GM12878 (cell line): ENCODE results near the gene REEP5. TPM values are rescaled to one million over a fixed set of nuclear protein-coding genes. Genes with fewer than 3 reads are reported as not detected.

Experiments used
- ATAC-seq: fragments of 200-7000 bp; cut with Tn5 transposase; 3 replicates; pipeline ENCODE4 v1.9.1; 2020; ENCODE audit warnings: mild to moderate bottlenecking, moderate library complexity
- BruUV-seq: library from RNA; stranded (reverse); fragments of 400-500 nt; replicated peaks from 2 replicates; lab custom pipeline; 2021; lab: Mats Ljungman, UMichigan
- CTCF ChIA-PET: fragments of 300-600 bp; sonication (Branson Sonifier 250); formaldehyde crosslinking; extraction: SDS; loops from one replicate; lab custom pipeline; 2021; ENCODE audit warnings: inconsistent platforms; lab: Yijun Ruan, JAX
- POLR2A ChIA-PET: fragments of 350-600 bp; formaldehyde crosslinking; extraction: SDS; loops from one replicate; lab custom pipeline; 2021; ENCODE audit warnings: inconsistent platforms; lab: Charles Lee
- RAD21 ChIA-PET: fragments of 300-600 bp; sonication (Branson Sonifier 250); formaldehyde crosslinking; loops from one replicate; lab custom pipeline; 2023; ENCODE audit warnings: antibody characterized with exemption; ENCODE audit not compliant: unreplicated experiment; lab: Charles Lee
- SMC1A ChIA-PET: fragments of 300-600 bp; sonication (Branson Sonifier 250); formaldehyde crosslinking; loops from one replicate; lab custom pipeline; 2023; ENCODE audit not compliant: unreplicated experiment, uncharacterized antibody; lab: Charles Lee
- DNase-seq: peaks from one replicate; pipeline ENCODE4 v3.0.0-alpha.2; 2011; ENCODE audit warnings: low read depth, low spot score
- FAIRE-seq: peaks from 3 replicates; lab custom pipeline; 2011; peaks lifted over from hg19 to GRCh38; lab: Jason Lieb, UNC
- H2AFZ ChIP-seq: 2 replicates; pipeline ENCODE4 v1.6.0; 2011; ENCODE audit warnings: low read depth, low read length, control low read depth; ENCODE audit not compliant: control insufficient read depth
- H3K27ac ChIP-seq: 2 replicates; pipeline ENCODE4 v1.5.1; 2011; ENCODE audit warnings: control low read depth; ENCODE audit not compliant: control insufficient read depth, insufficient read depth
- H3K27me3 ChIP-seq, 2 experiments: replicated peaks in 1 of 2; 2 replicates each; pipeline versions ENCODE4 v1.6.0 to v1.6.1; 2011; ENCODE audit warnings: low read length in 1 of 2; ENCODE audit not compliant: control insufficient read depth in 2 of 2, insufficient read depth in 2 of 2
- H3K36me3 ChIP-seq, 2 experiments: 2 replicates each; pipeline ENCODE4 v1.5.1; 2011; ENCODE audit warnings: low read length in 1 of 2; ENCODE audit not compliant: control insufficient read depth in 2 of 2, insufficient read depth in 2 of 2
- H3K4me1 ChIP-seq: 2 replicates; pipeline ENCODE4 v1.6.1; 2011; ENCODE audit warnings: mild to moderate bottlenecking, low read length, moderate library complexity, mixed read lengths; ENCODE audit not compliant: control insufficient read depth, insufficient read depth
- H3K4me2 ChIP-seq: 2 replicates; pipeline ENCODE4 v1.6.0; 2011; ENCODE audit warnings: control low read depth; ENCODE audit not compliant: control insufficient read depth, insufficient read depth
- H3K4me3 ChIP-seq: fragments of 200-600 bp; sonication (generic); 2 replicates; pipeline ENCODE4 v1.5.1; 2016
- H3K79me2 ChIP-seq: 2 replicates; pipeline ENCODE4 v1.6.0; 2011; ENCODE audit warnings: low read length; ENCODE audit not compliant: control insufficient read depth, insufficient read depth
- H3K9ac ChIP-seq: 2 replicates; pipeline ENCODE4 v1.8.0; 2011; ENCODE audit warnings: low read length, control low read depth, mixed read lengths; ENCODE audit not compliant: control insufficient read depth, insufficient read depth
- H3K9me3 ChIP-seq: replicated peaks from 3 replicates; pipeline ENCODE4 v1.5.1; 2011; ENCODE audit warnings: mild to moderate bottlenecking, low read length; ENCODE audit not compliant: control insufficient read depth, insufficient read depth
- H4K20me1 ChIP-seq: 2 replicates; pipeline ENCODE4 v1.6.0; 2011; ENCODE audit not compliant: control insufficient read depth, insufficient read depth
- CREB1 ChIP-seq: IDR thresholded peaks from 2 replicates; pipeline ENCODE4 v1.6.1; 2012; ENCODE audit warnings: low read depth, mild to moderate bottlenecking, inconsistent platforms
- LARP7 ChIP-seq: fragments of 450-650 bp; IDR thresholded peaks from 2 replicates; pipeline ENCODE4 v1.6.1; 2017; ENCODE audit warnings: mild to moderate bottlenecking
- NBN ChIP-seq: fragments of 450-650 bp; IDR thresholded peaks from 2 replicates; pipeline ENCODE4 v1.6.1; 2016
- POU2F2 ChIP-seq: IDR thresholded peaks from 3 replicates; pipeline ENCODE4 v1.6.1; 2011; ENCODE audit warnings: low read depth, mild to moderate bottlenecking, low read length, borderline replicate concordance
- RELA ChIP-seq: fragments of 450-650 bp; IDR thresholded peaks from 2 replicates; pipeline ENCODE4 v1.8.0; 2014; ENCODE audit warnings: borderline replicate concordance; ENCODE audit not compliant: partially characterized antibody
- SUZ12 ChIP-seq: fragments of 200-600 bp; sonication (generic); IDR thresholded peaks from one replicate; pipeline ENCODE4 v1.6.1; 2018; ENCODE audit warnings: antibody characterized with exemption, mild to moderate bottlenecking; ENCODE audit not compliant: unreplicated experiment
- TCF12 ChIP-seq: IDR thresholded peaks from 2 replicates; pipeline ENCODE4 v1.6.1; 2011; ENCODE audit warnings: low read depth, mild to moderate bottlenecking, low read length
- TCF3 ChIP-seq: IDR thresholded peaks from 2 replicates; pipeline ENCODE4 v1.6.1; 2012; ENCODE audit warnings: low read depth, mild to moderate bottlenecking, low read length, borderline replicate concordance; ENCODE audit not compliant: insufficient read depth
- WGBS: methylation state at CpG from one replicate; pipeline ENCODE4 v1.1.6; 2016; ENCODE audit warnings: low lambda C conversion rate; ENCODE audit not compliant: insufficient replicate concordance, insufficient coverage; ENCODE audit errors: missing lambda C conversion rate; 5-methylcytosine and 5-hydroxymethylcytosine counted together
- in situ Hi-C: fragments of 300-500 bp; cut with MboI; formaldehyde crosslinking; loops from 9 replicates; pipeline ENCODE4 v1.14.3; 2018; ENCODE audit warnings: mixed read lengths
- intact Hi-C: fragments of 100-400 bp; cut with micrococcal nuclease; formaldehyde crosslinking; loops from one replicate; pipeline ENCODE4 v1.14.2; 2022; ENCODE audit not compliant: unreplicated experiment
- polyA plus RNA-seq, 11 experiments: library from polyadenylated mRNA; depleted of rRNA in 4 of 11; unstranded in 6 of 11; stranded (reverse) in 5 of 11; fragments of >200 nt; fragmentation: Nextera tagmentation in 4 of 11; fragmentation: Illumina TruSeq in 1 of 11; extraction: Ambion mirVana in 4 of 11; extraction: Trizol in 1 of 11; gene quantifications; 1 replicate in 1 of 11; 2 replicates in 10 of 11; pipeline versions ENCODE4 v1.2.1 to v1.2.3, GENCODE V29; 2011 to 2016; ENCODE audit warnings: inconsistent platforms in 2 of 11, missing spikeins in 2 of 11, low read depth in 1 of 11
- total RNA-seq, 4 experiments: library from RNA; depleted of rRNA in 3 of 4; stranded (reverse); fragments of >200 nt in 3 of 4; fragmentation: Illumina TruSeq in 1 of 4; extraction: Trizol in 1 of 4; gene quantifications; 2 replicates each; pipeline versions ENCODE4 v1.2.1 to v1.2.3, GENCODE V29; 2013 to 2021
- TF ChIP-seq, protein P1 (sequence below): IDR thresholded peaks from 2 replicates; pipeline ENCODE4 v1.6.1; 2011; ENCODE audit warnings: low read depth, low read length, improper control_type of control experiment, borderline replicate concordance
- TF ChIP-seq, protein P2 (sequence below): IDR thresholded peaks from 2 replicates; pipeline ENCODE4 v1.6.1; 2012; ENCODE audit warnings: low read depth, low read length, improper control_type of control experiment
- TF ChIP-seq, protein P3 (sequence below): fragments of 450-650 bp; IDR thresholded peaks from 2 replicates; pipeline ENCODE4 v1.6.1; 2018; ENCODE audit warnings: mild to moderate bottlenecking, low read depth, moderate library complexity; ENCODE audit not compliant: partially characterized antibody

Gene REEP5
- total and polyA plus RNA-seq, 10 of the 15 experiments (the other 5 are each of a cell fraction or from before 2014, with no cell fraction given): 30.5 to 211 (median 113) TPM

DNA sequence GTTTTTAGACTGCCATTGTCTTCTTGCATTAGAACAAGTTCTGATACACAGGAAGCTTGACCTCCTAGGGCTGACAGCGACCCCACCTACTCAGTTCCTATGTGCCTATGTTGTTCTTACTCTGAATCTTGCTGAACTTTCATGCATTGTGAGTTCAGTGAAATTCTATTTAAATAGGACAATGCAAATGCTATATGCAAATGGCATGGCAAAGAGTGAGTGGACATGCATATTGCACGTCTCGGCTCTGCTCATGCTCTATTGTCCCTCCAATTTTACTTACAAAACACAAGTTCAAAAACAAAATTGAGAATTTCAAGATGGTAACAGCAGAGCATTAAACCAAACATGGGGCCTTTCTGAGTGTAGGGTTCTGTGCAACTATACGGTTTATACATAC, 49.2 kb upstream of the REEP5 start:
- Histone ChIP-seq H4K20me1 (no peaks in the 10 kb centered on the region), H3K36me3 (no peaks in the 10 kb centered on the region), H3K4me3 (no peak overlapping the region), H2AFZ (peak overlapping the region; percentile 28), H3K79me2 (no peaks in the 10 kb centered on the region), H3K9ac (no peak overlapping the region), H3K9me3 (no peaks in the 10 kb centered on the region; the same call in 2 of the 3 replicates), H3K27ac (no peak overlapping the region), H3K4me2 (peak overlapping the region; percentile 52), H3K27me3 (no peaks in the 10 kb centered on the region), H3K4me1 (peaks cover 24% of the 10 kb centered on the region)
- ChIA-PET POLR2A (no interaction called here), RAD21 (interaction anchor here (0.8 to 1.1 kb wide), 2 partner anchors 44 to 48 kb away, joined by 3 to 5 read pairs; no protein-coding TSS in a partner anchor), SMC1A (interaction anchor here (0.7 to 3.5 kb wide), 2 partner anchors 48 to 90 kb away, joined by 3 to 24 read pairs; no protein-coding TSS in a partner anchor), CTCF (interaction anchor here (0.7 to 1.9 kb wide), 2 partner anchors 41 to 50 kb away, joined by 3 to 6 read pairs; partner anchors contain the start of gene REEP5)
- DNase-seq (no peak), ATAC-seq (no peak), FAIRE-seq (no peak)
- WGBS: 44% methylated on average over 4 of the region's 4 CpGs
- BruUV-seq: no TSS peak
- intact Hi-C loops (no loop called here), in situ Hi-C loops (loop anchor here (25.0 kb wide), 1 partner anchor 1459 kb away; the partner anchor contains the start of gene STARD4)
- TF ChIP-seq, protein P1, sequence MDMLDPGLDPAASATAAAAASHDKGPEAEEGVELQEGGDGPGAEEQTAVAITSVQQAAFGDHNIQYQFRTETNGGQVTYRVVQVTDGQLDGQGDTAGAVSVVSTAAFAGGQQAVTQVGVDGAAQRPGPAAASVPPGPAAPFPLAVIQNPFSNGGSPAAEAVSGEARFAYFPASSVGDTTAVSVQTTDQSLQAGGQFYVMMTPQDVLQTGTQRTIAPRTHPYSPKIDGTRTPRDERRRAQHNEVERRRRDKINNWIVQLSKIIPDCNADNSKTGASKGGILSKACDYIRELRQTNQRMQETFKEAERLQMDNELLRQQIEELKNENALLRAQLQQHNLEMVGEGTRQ: no peak
- TF ChIP-seq POU2F2: peak; percentile 85; the same call in 1 of the 3 replicates

DNA sequence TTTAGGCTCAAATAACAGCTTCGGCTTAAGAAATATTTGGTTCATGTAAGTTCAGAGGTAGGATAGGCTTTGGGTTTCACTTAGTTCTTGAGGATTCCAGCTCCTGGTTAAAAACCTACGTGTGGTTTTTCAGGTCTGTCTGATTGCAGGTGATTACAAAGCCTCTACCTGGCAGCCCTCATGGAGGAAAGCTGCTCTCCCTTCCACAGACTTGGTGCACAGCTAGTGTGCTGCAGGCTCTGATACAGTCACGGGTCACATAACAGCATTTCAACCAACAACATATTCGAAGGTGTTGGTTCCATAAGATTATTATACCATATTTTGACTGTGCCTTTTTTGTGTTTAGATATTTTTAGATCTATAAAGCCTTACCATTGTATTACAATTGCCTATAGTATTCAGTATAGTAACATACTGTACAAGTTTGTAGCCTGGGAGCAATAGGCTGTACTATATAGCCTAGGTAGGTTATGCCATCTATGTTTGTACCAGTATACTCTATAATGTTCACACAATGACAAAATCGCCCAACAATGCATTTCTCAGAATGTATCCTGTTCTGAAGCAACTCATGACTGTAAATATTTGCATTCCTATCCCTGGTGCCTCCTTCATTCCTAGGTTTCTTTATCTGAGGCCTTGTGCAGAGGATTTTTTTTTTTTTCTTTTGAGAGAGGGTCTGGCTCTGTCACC, 46.5 kb upstream of the REEP5 start:
- no peaks in the 10 kb centered on the region; the same call in 2 of the 3 replicates for H3K9me3 ChIP-seq
- ChIA-PET POLR2A (interaction anchor here (0.5 to 3.9 kb wide), 11 partner anchors 8 to 84 kb away, joined by 3 to 15 read pairs (median 4); partner anchors contain the start of genes DCP2 and REEP5), RAD21 (interaction anchor here (0.8 to 9.8 kb wide), 6 partner anchors 11 to 53 kb away, joined by 3 to 85 read pairs (median 4); partner anchors contain the start of gene REEP5), CTCF (interaction anchor here (0.5 to 3.5 kb wide), 9 partner anchors 7 to 638 kb away, joined by 3 to 16 read pairs (median 6); no protein-coding TSS in a partner anchor), SMC1A (interaction anchor here (0.6 to 3.0 kb wide), 9 partner anchors 10 to 623 kb away, joined by 3 to 21 read pairs (median 3); partner anchors contain the start of gene REEP5)
- WGBS: 88% methylated on average over 5 of the region's 5 CpGs
- intact Hi-C loops: loop anchor here (2.0 kb wide), 1 partner anchor 108 kb away; the partner anchor contains the start of gene SRP19
- no peak overlapping the region for H2AFZ ChIP-seq
- H3K36me3 ChIP-seq: no peaks in the 10 kb centered on the region
- H3K4me1 ChIP-seq: peaks cover 32% of the 10 kb centered on the region
- ATAC-seq: no peak
- H3K27ac ChIP-seq: no peak overlapping the region
- in situ Hi-C loops: loop anchor here (5.0 to 25.0 kb wide), 3 partner anchors 41 to 1456 kb away; partner anchors contain the start of genes SRP19 and STARD4
- H3K4me2 ChIP-seq: no peak overlapping the region
- H4K20me1 ChIP-seq: no peaks in the 10 kb centered on the region
- no peak overlapping the region for H3K4me3 ChIP-seq
- H3K9ac ChIP-seq: no peak overlapping the region
- BruUV-seq: no TSS peak
- FAIRE-seq: no peak
- no peaks in the 10 kb centered on the region for H3K79me2 ChIP-seq
- no peaks in the 10 kb centered on the region for H3K27me3 ChIP-seq
- no peak for DNase-seq
- TF ChIP-seq TCF3 (no peak), SUZ12 (no peak), RELA (no peak), CREB1 (no peak), TCF12 (no peak), NBN (no peak), LARP7 (no peak)
- TF ChIP-seq, protein P2, sequence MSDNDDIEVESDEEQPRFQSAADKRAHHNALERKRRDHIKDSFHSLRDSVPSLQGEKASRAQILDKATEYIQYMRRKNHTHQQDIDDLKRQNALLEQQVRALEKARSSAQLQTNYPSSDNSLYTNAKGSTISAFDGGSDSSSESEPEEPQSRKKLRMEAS: no peak
- TF ChIP-seq, protein P3, sequence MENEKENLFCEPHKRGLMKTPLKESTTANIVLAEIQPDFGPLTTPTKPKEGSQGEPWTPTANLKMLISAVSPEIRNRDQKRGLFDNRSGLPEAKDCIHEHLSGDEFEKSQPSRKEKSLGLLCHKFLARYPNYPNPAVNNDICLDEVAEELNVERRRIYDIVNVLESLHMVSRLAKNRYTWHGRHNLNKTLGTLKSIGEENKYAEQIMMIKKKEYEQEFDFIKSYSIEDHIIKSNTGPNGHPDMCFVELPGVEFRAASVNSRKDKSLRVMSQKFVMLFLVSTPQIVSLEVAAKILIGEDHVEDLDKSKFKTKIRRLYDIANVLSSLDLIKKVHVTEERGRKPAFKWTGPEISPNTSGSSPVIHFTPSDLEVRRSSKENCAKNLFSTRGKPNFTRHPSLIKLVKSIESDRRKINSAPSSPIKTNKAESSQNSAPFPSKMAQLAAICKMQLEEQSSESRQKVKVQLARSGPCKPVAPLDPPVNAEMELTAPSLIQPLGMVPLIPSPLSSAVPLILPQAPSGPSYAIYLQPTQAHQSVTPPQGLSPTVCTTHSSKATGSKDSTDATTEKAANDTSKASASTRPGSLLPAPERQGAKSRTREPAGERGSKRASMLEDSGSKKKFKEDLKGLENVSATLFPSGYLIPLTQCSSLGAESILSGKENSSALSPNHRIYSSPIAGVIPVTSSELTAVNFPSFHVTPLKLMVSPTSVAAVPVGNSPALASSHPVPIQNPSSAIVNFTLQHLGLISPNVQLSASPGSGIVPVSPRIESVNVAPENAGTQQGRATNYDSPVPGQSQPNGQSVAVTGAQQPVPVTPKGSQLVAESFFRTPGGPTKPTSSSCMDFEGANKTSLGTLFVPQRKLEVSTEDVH: no peak
